Stimulated activated effector memory CD8-positive, alpha-beta T cell treated with anti-CD3 and anti-CD28 coated beads, Interleukin-12 subunit alpha, Interleukin-12 subunit beta, amount 100 ng/mL, for 72 hours (primary cell): ENCODE results near the gene SMPX.
A peak's percentile ranks its signal among the peaks of the same experiment; 100 is the strongest.
"Not testable (repeated sequence)": the region's sequence is repeated elsewhere in the genome, so short reads cannot be mapped to it uniquely, and the experiment has no call there.

Source experiments
- ATAC-seq: fragments of 150-1000 bp; cut with Tn5 transposase; 2 replicates; pipeline ENCODE4 v1.10.0; 2021
- DNase-seq, 2 donors: peaks; one replicate each; pipeline ENCODE4 v3.0.0; 2021 to 2022; ENCODE audit warnings: low spot score in 2 of 2
- H3K27ac Mint-ChIP-seq: one replicate; pipeline ENCODE4 v1.8.0; 2022; ENCODE audit warnings: mild to moderate bottlenecking, mixed read lengths
- H3K36me3 Mint-ChIP-seq: one replicate; pipeline ENCODE4 v1.8.0; 2022; ENCODE audit warnings: mild to moderate bottlenecking, mixed read lengths
- H3K4me1 Mint-ChIP-seq: one replicate; pipeline ENCODE4 v1.8.0; 2022; ENCODE audit warnings: mixed read lengths
- H3K4me3 Mint-ChIP-seq: one replicate; pipeline ENCODE4 v1.8.0; 2022; ENCODE audit warnings: mild to moderate bottlenecking, mixed read lengths
- H3K9me3 Mint-ChIP-seq: one replicate; pipeline ENCODE4 v1.8.0; 2022; ENCODE audit warnings: mixed read lengths

SMPX gene

GRCh38 chrX:21757960-21758359 lies at the start of gene SMPX:
Gene SMPX (minus strand): TSS chrX:21758116. CDS start chrX:21754290, 3,826 bp downstream.
- H3K36me3 Mint-ChIP-seq, result no peaks in the 10 kb centered on the region
- H3K9me3 Mint-ChIP-seq, result no peaks in the 10 kb centered on the region
- H3K4me3 Mint-ChIP-seq, result no peak within 1 kb of the TSS
- DNase-seq, result no peak
- no peaks in the 10 kb centered on the region for H3K4me1 Mint-ChIP-seq
- no peak within 1 kb of the TSS for H3K27ac Mint-ChIP-seq
- ATAC-seq, result no peak

GRCh38 chrX:21806691-21807090 lies 48.8 kb upstream of the SMPX start:
- Mint-ChIP-seq H3K9me3 (no peaks in the 10 kb centered on the region), H3K4me1 (no peaks in the 10 kb centered on the region), H3K27ac (no peak overlapping the region), H3K4me3 (no peak overlapping the region), H3K36me3 (no peaks in the 10 kb centered on the region)
- no peak for DNase-seq
- peak; percentile 66 for ATAC-seq

- ATAC-seq (no peak), DNase-seq (no peak)
- Mint-ChIP-seq H3K36me3 (no peaks in the 10 kb centered on the region), H3K4me1 (no peaks in the 10 kb centered on the region), H3K4me3 (no peak overlapping the region), H3K27ac (no peak overlapping the region), H3K9me3 (no peaks in the 10 kb centered on the region)
Observed at GRCh38 chrX:21802839-21803238, 44.9 kb upstream of the SMPX start.

- H3K27ac Mint-ChIP-seq, result no peak overlapping the region
- DNase-seq (no peak), ATAC-seq (no peak)
- no peaks in the 10 kb centered on the region for H3K36me3 Mint-ChIP-seq
- H3K4me1 Mint-ChIP-seq, result no peaks in the 10 kb centered on the region
- H3K9me3 Mint-ChIP-seq, result no peaks in the 10 kb centered on the region
- no peak overlapping the region for H3K4me3 Mint-ChIP-seq
Observed at GRCh38 chrX:21802054-21802670, 44.2 kb upstream of the SMPX start.

GRCh38 chrX:21800344-21800770 lies 42.4 kb upstream of the SMPX start:
- H3K4me3 Mint-ChIP-seq, result no peak overlapping the region
- H3K27ac Mint-ChIP-seq, result no peak overlapping the region
- DNase-seq, result no peak
- H3K4me1 Mint-ChIP-seq, result no peaks in the 10 kb centered on the region
- no peak for ATAC-seq
- H3K9me3 Mint-ChIP-seq, result no peaks in the 10 kb centered on the region
- no peaks in the 10 kb centered on the region for H3K36me3 Mint-ChIP-seq

- H3K4me1 Mint-ChIP-seq, result no peaks in the 10 kb centered on the region
Observed at GRCh38 chrX:21799767-21800166, 41.9 kb upstream of the SMPX start.

GRCh38 chrX:21798677-21799219 lies 40.8 kb upstream of the SMPX start:
- no peak for ATAC-seq

More at GRCh38 chrX:21799767-21800166, 41.9 kb upstream of the SMPX start:
- Mint-ChIP-seq H3K36me3 (no peaks in the 10 kb centered on the region), H3K27ac (no peak overlapping the region), H3K4me3 (no peak overlapping the region), H3K9me3 (no peaks in the 10 kb centered on the region)
- ATAC-seq (no peak), DNase-seq (no peak)

GRCh38 chrX:21781976-21782375 lies 24.1 kb upstream of the SMPX start:
- Mint-ChIP-seq H3K9me3 (no peaks in the 10 kb centered on the region), H3K4me3 (no peak overlapping the region), H3K4me1 (peaks cover 6% of the 10 kb centered on the region), H3K36me3 (no peaks in the 10 kb centered on the region), H3K27ac (no peak overlapping the region)
- ATAC-seq (no peak), DNase-seq (no peak)

More at GRCh38 chrX:21798677-21799219, 40.8 kb upstream of the SMPX start:
- H3K9me3 Mint-ChIP-seq, result no peaks in the 10 kb centered on the region
- DNase-seq, result no peak
- H3K27ac Mint-ChIP-seq, result no peak overlapping the region
- H3K36me3 Mint-ChIP-seq, result no peaks in the 10 kb centered on the region
- no peaks in the 10 kb centered on the region for H3K4me1 Mint-ChIP-seq
- H3K4me3 Mint-ChIP-seq, result no peak overlapping the region

- H3K4me1 Mint-ChIP-seq, result peaks cover 6% of the 10 kb centered on the region
- DNase-seq (no peak), ATAC-seq (no peak)
- H3K4me3 Mint-ChIP-seq, result no peak overlapping the region
- H3K27ac Mint-ChIP-seq, result no peak overlapping the region
- no peaks in the 10 kb centered on the region for H3K36me3 Mint-ChIP-seq
- H3K9me3 Mint-ChIP-seq, result no peaks in the 10 kb centered on the region
Observed at GRCh38 chrX:21781525-21781924, 23.6 kb upstream of the SMPX start.

- Mint-ChIP-seq H3K36me3 (no peaks in the 10 kb centered on the region), H3K27ac (no peak overlapping the region), H3K4me3 (no peak overlapping the region), H3K4me1 (peaks cover 6% of the 10 kb centered on the region), H3K9me3 (no peaks in the 10 kb centered on the region)
- DNase-seq (no peak), ATAC-seq (no peak)
Observed at GRCh38 chrX:21779095-21779494, 21.2 kb upstream of the SMPX start.

- ATAC-seq (no peak), DNase-seq (no peak)
- H3K27ac Mint-ChIP-seq, result no peak overlapping the region
- H3K4me3 Mint-ChIP-seq, result no peak overlapping the region
- peaks cover 7% of the 10 kb centered on the region for H3K4me1 Mint-ChIP-seq
- H3K9me3 Mint-ChIP-seq, result no peaks in the 10 kb centered on the region
- no peaks in the 10 kb centered on the region for H3K36me3 Mint-ChIP-seq
Observed at GRCh38 chrX:21778236-21778635, 20.3 kb upstream of the SMPX start.

GRCh38 chrX:21775128-21775527 lies 17.2 kb upstream of the SMPX start:
- not testable (repeated sequence) for DNase-seq, H3K9me3 Mint-ChIP-seq, H3K4me3 Mint-ChIP-seq, H3K27ac Mint-ChIP-seq, H3K36me3 Mint-ChIP-seq, ATAC-seq
- H3K4me1 Mint-ChIP-seq, result peaks cover 12% of the 10 kb centered on the region

- ATAC-seq, DNase-seq, H3K9me3 Mint-ChIP-seq, H3K4me1 Mint-ChIP-seq, H3K27ac Mint-ChIP-seq, H3K4me3 Mint-ChIP-seq, H3K36me3 Mint-ChIP-seq: not testable (repeated sequence)
Observed at GRCh38 chrX:21773036-21773435, 15.1 kb upstream of the SMPX start.

- Mint-ChIP-seq H3K9me3 (peaks cover 2% of the 10 kb centered on the region), H3K36me3 (no peaks in the 10 kb centered on the region), H3K4me1 (peaks cover 6% of the 10 kb centered on the region), H3K27ac (no peak overlapping the region), H3K4me3 (no peak overlapping the region)
- DNase-seq (no peak), ATAC-seq (no peak)
Observed at GRCh38 chrX:21770631-21771321, 12.9 kb upstream of the SMPX start.

- Mint-ChIP-seq H3K4me1 (no peaks in the 10 kb centered on the region), H3K9me3 (peaks cover 2% of the 10 kb centered on the region), H3K36me3 (no peaks in the 10 kb centered on the region), H3K4me3 (no peak overlapping the region), H3K27ac (no peak overlapping the region)
- DNase-seq, result no peak
- ATAC-seq, result no peak
Observed at GRCh38 chrX:21766101-21766500, 8.2 kb upstream of the SMPX start.

GRCh38 chrX:21764008-21764407 lies 6.1 kb upstream of the SMPX start:
- DNase-seq, result no peak
- no peak overlapping the region for H3K27ac Mint-ChIP-seq
- H3K4me1 Mint-ChIP-seq, result no peaks in the 10 kb centered on the region
- H3K4me3 Mint-ChIP-seq, result no peak overlapping the region
- no peak for ATAC-seq
- no peaks in the 10 kb centered on the region for H3K36me3 Mint-ChIP-seq
- peaks cover 2% of the 10 kb centered on the region for H3K9me3 Mint-ChIP-seq
